IMR-90 (cell line): ENCODE results near the gene NGEF. TPM values are rescaled to one million over a fixed set of nuclear protein-coding genes. Genes with fewer than 3 reads are reported as not detected.

Experiments
- ATAC-seq: fragments of 200-7000 bp; cut with Tn5 transposase; 2 replicates; pipeline ENCODE4 v1.9.1; 2020; ENCODE audit warnings: low read depth, mild to moderate bottlenecking, moderate library complexity
- BruUV-seq: library from RNA; stranded (reverse); fragments of 400-500 nt; replicated peaks from 2 replicates; lab custom pipeline; 2021; lab: Mats Ljungman, UMichigan
- CTCF ChIA-PET: fragments of 300-600 bp; formaldehyde crosslinking; extraction: SDS; loops from one replicate; lab custom pipeline; 2021; ENCODE audit warnings: antibody characterized with exemption; lab: Yijun Ruan, JAX
- POLR2A ChIA-PET: fragments of 300-600 bp; sonication (Branson Sonifier 250); formaldehyde crosslinking; loops from one replicate; lab custom pipeline; 2022; ENCODE audit warnings: antibody characterized with exemption; ENCODE audit not compliant: unreplicated experiment; lab: Charles Lee
- DNase-seq: peaks from one replicate; pipeline ENCODE4 v3.0.0; 2013
- H2AFZ ChIP-seq: replicated peaks from 2 replicates; pipeline ENCODE3; 2013; ENCODE audit warnings: low read length, mild to moderate bottlenecking; ENCODE audit not compliant: poor library complexity
- H2AK5ac ChIP-seq: 2 replicates; pipeline ENCODE4 v1.6.1; 2013; ENCODE audit warnings: low read depth, low read length, inconsistent platforms
- H2AK9ac ChIP-seq: replicated peaks from 2 replicates; pipeline ENCODE3; 2013; ENCODE audit warnings: mild to moderate bottlenecking, low read depth, low read length, moderate library complexity; ENCODE audit not compliant: poor library complexity
- H2BK120ac ChIP-seq: 2 replicates; pipeline ENCODE4 v1.6.1; 2013; ENCODE audit warnings: low read depth, low read length, inconsistent platforms
- H2BK15ac ChIP-seq: 3 replicates; pipeline ENCODE4 v1.6.1; 2013; ENCODE audit warnings: low read depth, low read length, inconsistent platforms
- H2BK20ac ChIP-seq: 2 replicates; pipeline ENCODE4 v1.6.1; 2013; ENCODE audit warnings: low read depth, mild to moderate bottlenecking, inconsistent platforms, low read length, moderate library complexity
- H2BK5ac ChIP-seq: 2 replicates; pipeline ENCODE4 v1.6.1; 2013; ENCODE audit warnings: mild to moderate bottlenecking, low read depth, low read length, inconsistent platforms; ENCODE audit not compliant: poor library complexity, severe bottlenecking
- H3K14ac ChIP-seq: replicated peaks from 2 replicates; pipeline ENCODE4 v1.6.1; 2013; ENCODE audit warnings: low read depth, low read length, inconsistent platforms
- H3K18ac ChIP-seq: 2 replicates; pipeline ENCODE4 v1.6.1; 2013; ENCODE audit warnings: low read depth, low read length, control low read depth
- H3K23ac ChIP-seq: 2 replicates; pipeline ENCODE4 v1.6.1; 2013; ENCODE audit warnings: low read depth, low read length, inconsistent platforms
- H3K27ac ChIP-seq: 2 replicates; pipeline ENCODE4 v1.5.1; 2013; ENCODE audit warnings: mild to moderate bottlenecking, control low read depth, low read length; ENCODE audit not compliant: insufficient read depth
- H3K27me3 ChIP-seq: 2 replicates; pipeline ENCODE4 v1.6.1; 2013; ENCODE audit warnings: low read length; ENCODE audit not compliant: control insufficient read depth, insufficient read depth
- H3K36me3 ChIP-seq: 2 replicates; pipeline ENCODE4 v1.6.1; 2013; ENCODE audit warnings: low read length, mixed read lengths; ENCODE audit not compliant: control insufficient read depth, insufficient read depth
- H3K4ac ChIP-seq: 2 replicates; pipeline ENCODE4 v1.6.1; 2013; ENCODE audit warnings: low read depth, low read length, inconsistent platforms
- H3K4me1 ChIP-seq: 2 replicates; pipeline ENCODE4 v1.6.1; 2013; ENCODE audit warnings: low read length, mixed read lengths; ENCODE audit not compliant: control insufficient read depth, insufficient read depth
- H3K4me2 ChIP-seq: 2 replicates; pipeline ENCODE4 v1.6.1; 2013; ENCODE audit warnings: low read depth, mild to moderate bottlenecking, control low read depth, low read length, moderate library complexity
- H3K4me3 ChIP-seq: 2 replicates; pipeline ENCODE4 v1.5.1; 2013; ENCODE audit warnings: low read depth, mild to moderate bottlenecking, control low read depth, low read length, moderate library complexity; ENCODE audit not compliant: insufficient read depth
- H3K56ac ChIP-seq: 2 replicates; pipeline ENCODE4 v1.6.1; 2013; ENCODE audit warnings: low read length, inconsistent platforms; ENCODE audit not compliant: insufficient read depth; ENCODE audit errors: extremely low read depth
- H3K79me1 ChIP-seq, 2 experiments: 2 replicates each; pipeline ENCODE4 v1.6.1; 2013; ENCODE audit warnings: low read length in 2 of 2, inconsistent platforms in 1 of 2, low read depth in 1 of 2
- H3K9ac ChIP-seq: 2 replicates; pipeline ENCODE4 v1.6.1; 2013; ENCODE audit warnings: low read depth, low read length, control low read depth
- H3K9me1 ChIP-seq: 2 replicates; pipeline ENCODE4 v1.6.1; 2013; ENCODE audit warnings: low read length, inconsistent platforms; ENCODE audit not compliant: insufficient read depth
- H3K9me3 ChIP-seq: 2 replicates; pipeline ENCODE4 v1.6.1; 2013; ENCODE audit warnings: low read length; ENCODE audit not compliant: control insufficient read depth, insufficient read depth
- H4K20me1 ChIP-seq: 2 replicates; pipeline ENCODE4 v1.6.1; 2013; ENCODE audit warnings: low read length, inconsistent platforms; ENCODE audit not compliant: insufficient read depth
- H4K5ac ChIP-seq: 2 replicates; pipeline ENCODE4 v1.6.1; 2013; ENCODE audit warnings: mild to moderate bottlenecking, low read depth, low read length, control low read depth
- H4K8ac ChIP-seq, 2 experiments: 2 replicates each; pipeline ENCODE4 v1.6.1; 2013; ENCODE audit warnings: low read depth in 2 of 2, low read length in 2 of 2, control low read depth in 1 of 2, inconsistent platforms in 1 of 2
- H4K91ac ChIP-seq: 2 replicates; pipeline ENCODE4 v1.6.1; 2013; ENCODE audit warnings: low read depth, low read length, inconsistent platforms; ENCODE audit not compliant: insufficient read depth
- BHLHE40 ChIP-seq: fragments of 150-350 bp; IDR thresholded peaks from 2 replicates; pipeline ENCODE4 v1.6.1; 2016; ENCODE audit warnings: mild to moderate bottlenecking, low read depth, low read length
- CEBPB ChIP-seq: IDR thresholded peaks from 2 replicates; pipeline ENCODE4 v1.6.1; 2012; ENCODE audit warnings: low read depth, low read length, improper control_type of control experiment
- CHD1 ChIP-seq: IDR thresholded peaks from 2 replicates; pipeline ENCODE4 v1.6.1; 2012; ENCODE audit warnings: low read depth, low read length, improper control_type of control experiment
- CTCF ChIP-seq: conservative IDR thresholded peaks from 2 replicates; pipeline ENCODE4 v1.5.1; 2012; ENCODE audit warnings: mild to moderate bottlenecking, low read depth, low read length, improper control_type of control experiment
- ELK1 ChIP-seq: fragments of 150-350 bp; IDR thresholded peaks from 2 replicates; pipeline ENCODE4 v1.6.1; 2016; ENCODE audit warnings: low read depth, mild to moderate bottlenecking, low read length, moderate library complexity, borderline replicate concordance
- FOS ChIP-seq: fragments of 150-350 bp; IDR thresholded peaks from 2 replicates; pipeline ENCODE4 v1.6.1; 2016; ENCODE audit warnings: low read depth, low read length
- MAFK ChIP-seq: IDR thresholded peaks from 2 replicates; pipeline ENCODE4 v1.6.1; 2012; ENCODE audit warnings: low read depth, low read length, improper control_type of control experiment
- MAZ ChIP-seq: IDR thresholded peaks from 2 replicates; pipeline ENCODE4 v1.6.1; 2012; ENCODE audit warnings: low read depth, mild to moderate bottlenecking, low read length, improper control_type of control experiment, moderate library complexity, borderline replicate concordance
- MXI1 ChIP-seq: IDR thresholded peaks from 2 replicates; pipeline ENCODE4 v1.6.1; 2012; ENCODE audit warnings: low read depth, mild to moderate bottlenecking, low read length, moderate library complexity, borderline replicate concordance
- POLR2A ChIP-seq: IDR thresholded peaks from 2 replicates; pipeline ENCODE4 v1.6.1; 2012; ENCODE audit warnings: mild to moderate bottlenecking, low read depth, low read length
- RAD21 ChIP-seq: IDR thresholded peaks from 2 replicates; pipeline ENCODE4 v1.6.1; 2012; ENCODE audit warnings: low read length, improper control_type of control experiment
- RCOR1 ChIP-seq: IDR thresholded peaks from 2 replicates; pipeline ENCODE4 v1.6.1; 2012; ENCODE audit warnings: mild to moderate bottlenecking, low read length, improper control_type of control experiment; ENCODE audit not compliant: insufficient replicate concordance
- RFX5 ChIP-seq: IDR thresholded peaks from 2 replicates; pipeline ENCODE4 v1.8.0; 2012; ENCODE audit warnings: low read depth, mild to moderate bottlenecking, low read length, moderate library complexity
- SMC3 ChIP-seq: fragments of 150-350 bp; IDR thresholded peaks from 2 replicates; pipeline ENCODE4 v1.6.1; 2016; ENCODE audit warnings: low read depth, mild to moderate bottlenecking, antibody characterized with exemption, low read length, moderate library complexity
- USF2 ChIP-seq: fragments of 150-350 bp; IDR thresholded peaks from 2 replicates; pipeline ENCODE4 v1.6.1; 2017; ENCODE audit warnings: mild to moderate bottlenecking, antibody characterized with exemption, low read length, low read depth
- WGBS, 2 experiments: methylation state at CpG; one replicate each; pipeline versions ENCODE4 v1.1.5 to v1.1.7; 2013; ENCODE audit warnings: missing lambda C conversion rate in 2 of 2; ENCODE audit not compliant: insufficient read length in 1 of 2; ENCODE audit errors: extremely low coverage in 2 of 2; 5-methylcytosine and 5-hydroxymethylcytosine counted together
- dilution Hi-C: fragments of 300-500 bp; cut with HindIII; formaldehyde crosslinking; loops from one replicate; pipeline ENCODE4 v1.14.3; 2018; ENCODE audit warnings: low sequenced_read_pairs; ENCODE audit not compliant: unreplicated experiment
- in situ Hi-C: fragments of 300-500 bp; cut with MboI; formaldehyde crosslinking; loops from 3 replicates; pipeline ENCODE4 v1.14.3; 2019; ENCODE audit warnings: low sequenced_read_pairs, inconsistent platforms, mixed read lengths
- intact Hi-C: fragments of 100-400 bp; cut with micrococcal nuclease; formaldehyde crosslinking; loops from 2 replicates; pipeline ENCODE4 v1.10.0; 2022
- polyA plus RNA-seq, 3 experiments: library from polyadenylated mRNA; depleted of rRNA; stranded (reverse); fragments of >200 nt; gene quantifications; 2 replicates each; pipeline ENCODE4 v1.2.3, GENCODE V29; 2012; ENCODE audit warnings: low replicate concordance in 1 of 3
- total RNA-seq: library from RNA; depleted of rRNA; stranded (reverse); fragments of >200 nt; gene quantifications from 2 replicates; pipeline ENCODE4 v1.2.3, GENCODE V29; 2012

NGEF gene
- total and polyA plus RNA-seq, 2 of the 4 experiments (the other 2 are of a cell fraction): 1.1 to 1.7 TPM

- dilution Hi-C loops (no loop called here), in situ Hi-C loops (no loop called here), intact Hi-C loops (no loop called here)
- no peak overlapping the region for H2BK5ac ChIP-seq
- no peak overlapping the region for H3K4me3 ChIP-seq
- no peak overlapping the region for H2AK5ac ChIP-seq
- ChIA-PET POLR2A (no interaction called here), CTCF (no interaction called here)
- no TSS peak for BruUV-seq
- H3K14ac ChIP-seq: no peak overlapping the region
- H3K27ac ChIP-seq: no peak overlapping the region
- H2BK120ac ChIP-seq: no peak overlapping the region
- no peak overlapping the region for H3K4me2 ChIP-seq
- no peak for DNase-seq
- H3K56ac ChIP-seq: no peak overlapping the region
- no peak overlapping the region for H4K5ac ChIP-seq
- H3K36me3 ChIP-seq: no peaks in the 10 kb centered on the region
- WGBS, 2 experiments: 71% methylated on average over 4 of the region's 9 CpGs; no CpG with 5 or more reads in 1 of the 2 experiments
- H4K20me1 ChIP-seq: no peaks in the 10 kb centered on the region
- no peak overlapping the region for H4K91ac ChIP-seq
- no peak overlapping the region for H2BK20ac ChIP-seq
- H3K9me1 ChIP-seq: no peaks in the 10 kb centered on the region
- H4K8ac ChIP-seq: no peak overlapping the region
- no peak overlapping the region for H2AK9ac ChIP-seq
- no peak overlapping the region for H3K9ac ChIP-seq
- no peak overlapping the region for H2BK15ac ChIP-seq
- no peak overlapping the region for H3K23ac ChIP-seq
- H3K18ac ChIP-seq: no peak overlapping the region
- no peaks in the 10 kb centered on the region for H3K79me1 ChIP-seq
- no peaks in the 10 kb centered on the region for H3K4me1 ChIP-seq
- no peak for ATAC-seq
- peaks cover 23% of the 10 kb centered on the region for H3K27me3 ChIP-seq
- TF ChIP-seq FOS: no peak
- no peak for TF ChIP-seq MAFK
- TF ChIP-seq ELK1: no peak
- no peak for TF ChIP-seq RAD21
- TF ChIP-seq CEBPB: no peak
- TF ChIP-seq MAZ: no peak
- no peak for TF ChIP-seq MXI1
- no peak for TF ChIP-seq RCOR1
- TF ChIP-seq CTCF: no peak
- no peak for TF ChIP-seq USF2
- TF ChIP-seq SMC3: no peak
- no peak for TF ChIP-seq CHD1
- no peak for TF ChIP-seq BHLHE40
- no peak for TF ChIP-seq RFX5
- no peak for TF ChIP-seq POLR2A
- no peak overlapping the region for H2AFZ ChIP-seq
- H3K4ac ChIP-seq: no peak overlapping the region
- H3K9me3 ChIP-seq: no peaks in the 10 kb centered on the region
These were observed 9.1 kb downstream of the NGEF start for GRCh38 chr2:233003658-233004555.
